ENCODE results near the gene ANTXR1.
"Not testable (repeated sequence)": the region's sequence is repeated elsewhere in the genome, so short reads cannot be mapped to it uniquely, and the experiment has no call there.

Gene ANTXR1

DNA sequence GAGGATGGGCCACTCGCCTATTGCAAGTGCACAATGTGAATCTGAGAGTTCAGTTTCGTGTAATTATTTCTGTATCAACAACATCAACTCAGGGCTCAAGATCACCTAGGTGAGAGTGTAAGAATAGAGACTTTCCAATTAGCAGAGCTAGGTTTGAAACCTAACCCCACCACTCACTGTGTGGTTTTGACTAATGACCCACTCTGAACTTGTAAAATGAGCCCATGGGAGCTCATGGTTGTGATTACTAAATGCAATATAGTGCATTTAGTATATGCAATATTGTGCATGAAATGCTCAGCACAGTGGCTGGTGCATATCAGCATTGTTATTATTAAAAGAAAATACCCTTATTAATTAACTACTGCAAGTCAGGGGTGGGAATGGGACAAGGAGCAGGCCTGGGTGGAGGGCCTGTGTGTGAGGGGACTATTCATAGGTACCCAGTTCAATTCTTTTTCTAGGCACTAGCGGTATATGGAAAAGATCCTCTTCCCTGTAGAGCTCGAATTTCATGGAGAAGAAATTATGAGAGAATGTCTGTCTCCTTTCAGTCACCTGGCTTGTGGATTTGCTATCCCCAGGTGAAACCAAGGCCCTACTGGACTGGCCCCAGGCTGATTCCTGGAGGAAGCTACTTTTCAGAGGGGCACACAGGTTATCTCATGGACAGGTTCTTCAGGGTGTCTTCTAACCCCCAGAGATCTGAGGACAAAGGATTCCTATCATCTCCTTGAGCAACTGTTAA is 204.5 kb downstream of the ANTXR1 start:
- no peak for FAIRE-seq
- TF ChIP-seq PAX5 (IDR thresholded peaks at IDR 0.05; ENCODE audit: insufficient read depth, low read length, severe bottlenecking) = no peak
- no peak for TF ChIP-seq TAF1 (IDR thresholded peaks at IDR 0.05; ENCODE audit: low read depth, low read length)
- DNase-seq (ENCODE audit: insufficient read length, low spot score) = no peak

DNA sequence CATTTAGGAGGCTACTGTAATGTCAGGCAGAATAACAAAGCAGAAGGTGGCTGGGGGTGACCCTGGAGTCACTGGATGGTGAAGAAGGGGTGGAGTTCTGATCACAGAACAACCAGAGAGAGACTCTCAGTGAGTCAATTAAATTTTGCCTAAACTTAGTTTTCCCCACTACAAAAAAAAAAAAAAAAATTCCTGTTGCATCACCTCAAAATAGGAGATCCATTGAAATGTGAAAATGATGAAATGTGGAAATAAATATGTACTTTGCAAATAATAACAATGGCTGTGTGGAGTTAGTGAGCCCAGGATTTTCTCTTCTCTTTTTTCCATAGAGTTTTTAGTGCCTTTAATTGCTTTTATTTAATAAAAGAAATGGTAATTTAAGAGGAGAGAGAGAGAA is 208.5 kb downstream of the ANTXR1 start:
- no peak for FAIRE-seq
- DNase-seq (ENCODE audit: insufficient read length, low spot score) = no peak
- no peak for TF ChIP-seq POLR2A (IDR thresholded peaks at IDR 0.05; ENCODE audit: low read depth, low read length)
- TF ChIP-seq PAX5 (IDR thresholded peaks at IDR 0.05; ENCODE audit: insufficient read depth, low read length, severe bottlenecking) = no peak
- no peak for TF ChIP-seq SPI1 (IDR thresholded peaks at IDR 0.05; ENCODE audit: low read depth, low read length)
- TF ChIP-seq TAF1 (IDR thresholded peaks at IDR 0.05; ENCODE audit: low read depth, low read length) = no peak
- TF ChIP-seq POLR2AphosphoS5 (IDR thresholded peaks at IDR 0.05; ENCODE audit: low read depth, low read length) = no peak
- no peak for TF ChIP-seq POU2F2 (IDR thresholded peaks at IDR 0.05; ENCODE audit: low read depth, low read length)

DNA sequence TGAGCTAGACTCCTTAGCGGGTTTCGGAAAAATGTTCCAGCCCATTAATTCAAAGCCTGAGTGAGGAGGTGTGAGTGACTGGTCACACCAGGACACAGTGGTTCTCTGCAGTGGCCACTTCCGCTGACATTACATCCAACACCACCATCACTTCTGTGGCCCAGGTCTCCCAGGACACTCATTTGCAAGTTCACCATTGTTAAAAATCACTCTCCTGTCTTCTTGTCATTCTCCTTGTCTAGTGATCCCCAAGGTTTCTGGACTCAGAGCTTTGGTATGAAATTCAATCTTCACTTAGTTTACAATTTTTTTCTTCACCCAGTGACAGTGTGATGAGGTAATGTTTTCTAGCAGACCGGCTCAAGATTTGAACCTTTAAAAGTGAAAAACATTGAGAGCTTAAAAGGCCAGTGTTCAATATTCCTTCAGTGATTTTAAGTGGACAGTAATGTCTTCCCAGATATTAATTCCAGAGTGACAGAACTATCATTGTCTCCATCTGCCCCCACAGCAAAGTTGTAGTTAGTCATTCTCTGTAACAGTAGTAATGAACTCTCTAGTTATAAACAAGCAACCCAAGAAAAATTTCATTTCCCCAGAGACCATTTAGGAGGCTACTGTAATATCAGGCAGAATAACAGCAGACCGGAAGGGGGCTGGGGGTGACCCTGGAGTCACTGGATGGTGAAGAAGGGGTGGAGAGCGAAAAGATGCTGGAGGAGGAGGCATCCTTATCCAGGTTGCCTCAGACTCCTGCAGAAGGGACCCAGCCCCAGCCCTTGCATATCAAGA is 209.2 kb downstream of the ANTXR1 start:
- FAIRE-seq = no peak
- TF ChIP-seq POU2F2 (IDR thresholded peaks at IDR 0.05; ENCODE audit: low read depth, low read length) (no peak), PAX5 (IDR thresholded peaks at IDR 0.05; ENCODE audit: insufficient read depth, low read length, severe bottlenecking) (no peak), TAF1 (IDR thresholded peaks at IDR 0.05; ENCODE audit: low read depth, low read length) (no peak), POLR2A (IDR thresholded peaks at IDR 0.05; ENCODE audit: low read depth, low read length) (no peak), POLR2AphosphoS5 (IDR thresholded peaks at IDR 0.05; ENCODE audit: low read depth, low read length) (no peak), SPI1 (IDR thresholded peaks at IDR 0.05; ENCODE audit: low read depth, low read length) (no peak)
- no peak for DNase-seq (ENCODE audit: insufficient read length, low spot score)

DNA sequence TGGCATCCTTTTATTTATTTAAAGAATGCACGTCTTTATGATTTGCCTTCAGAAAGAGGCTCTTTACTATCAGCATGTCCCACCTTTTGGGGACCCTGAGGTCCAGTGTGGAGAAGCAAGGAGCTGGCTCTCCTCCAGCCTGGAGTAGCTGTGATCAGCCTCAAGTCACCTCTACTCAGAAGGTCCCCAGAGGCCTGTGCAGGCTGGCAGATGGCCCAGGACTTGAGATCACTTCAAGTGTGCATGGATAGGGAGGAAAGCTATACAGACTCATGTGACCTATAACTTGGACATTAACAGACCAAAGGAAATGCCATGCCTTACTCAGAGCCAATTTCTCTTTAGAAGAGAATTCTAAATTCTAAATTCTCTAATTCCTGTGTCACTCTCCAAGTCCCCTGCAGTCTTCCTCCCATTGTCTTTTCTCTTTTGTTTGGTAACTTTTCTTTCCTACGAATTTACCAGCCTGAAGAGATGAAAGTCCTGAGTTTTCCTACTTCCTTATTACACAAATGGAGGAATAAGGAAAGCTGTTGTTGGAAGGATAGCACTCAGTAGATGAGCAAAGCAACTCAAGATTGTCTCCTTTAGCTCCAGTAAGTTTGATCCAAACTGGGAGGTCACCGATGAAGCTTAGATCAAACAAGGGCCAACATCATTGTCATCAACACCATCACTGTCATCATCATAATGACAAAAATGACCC is 210.1 kb downstream of the ANTXR1 start:
- FAIRE-seq = no peak
- DNase-seq (ENCODE audit: insufficient read length, low spot score) = no peak
- TF ChIP-seq PAX5 (IDR thresholded peaks at IDR 0.05; ENCODE audit: insufficient read depth, low read length, severe bottlenecking) = no peak
- TF ChIP-seq POLR2A (IDR thresholded peaks at IDR 0.05; ENCODE audit: low read depth, low read length) = no peak
- TF ChIP-seq POU2F2 (IDR thresholded peaks at IDR 0.05; ENCODE audit: low read depth, low read length) = no peak
- no peak for TF ChIP-seq TAF1 (IDR thresholded peaks at IDR 0.05; ENCODE audit: low read depth, low read length)
- no peak for TF ChIP-seq SPI1 (IDR thresholded peaks at IDR 0.05; ENCODE audit: low read depth, low read length)
- TF ChIP-seq POLR2AphosphoS5 (IDR thresholded peaks at IDR 0.05; ENCODE audit: low read depth, low read length) = no peak

DNA sequence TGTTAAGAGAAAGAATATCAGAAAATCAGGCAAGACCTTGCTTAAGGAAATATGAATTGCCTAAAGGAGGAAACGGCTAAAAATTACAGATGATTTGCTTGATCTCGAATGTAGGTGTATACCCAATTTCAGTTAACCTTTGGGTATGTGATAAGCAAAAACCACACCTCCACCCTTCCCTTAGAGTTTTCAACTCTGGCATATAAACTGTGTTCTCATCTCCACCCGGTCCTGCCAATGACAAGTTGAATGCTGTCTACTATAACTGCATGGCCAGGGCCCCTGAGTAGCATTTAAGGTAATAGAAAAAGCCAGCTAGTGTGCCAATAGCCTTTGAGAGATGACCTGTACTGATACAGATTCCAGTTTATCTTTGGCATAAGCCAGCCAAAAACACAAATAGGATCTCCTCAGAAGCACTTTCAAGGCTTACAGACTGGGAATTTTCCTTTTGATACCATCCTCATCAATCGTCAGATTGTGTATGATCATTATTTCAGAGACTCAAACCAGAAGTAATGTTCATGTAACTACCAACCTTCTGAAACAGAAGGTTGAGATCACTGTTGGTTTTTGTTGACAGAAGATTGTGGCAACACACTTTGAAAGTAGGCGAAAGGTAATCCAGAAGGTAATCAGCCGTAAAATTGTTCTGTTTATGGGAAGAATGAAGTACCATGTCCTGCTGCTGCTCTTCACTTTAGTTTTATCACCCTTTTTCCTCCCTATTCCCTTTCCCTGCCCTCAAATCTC is 211.0 kb downstream of the ANTXR1 start:
- no peak for TF ChIP-seq POLR2A (IDR thresholded peaks at IDR 0.05; ENCODE audit: low read depth, low read length)
- no peak for TF ChIP-seq POLR2AphosphoS5 (IDR thresholded peaks at IDR 0.05; ENCODE audit: low read depth, low read length)
- TF ChIP-seq SPI1 (IDR thresholded peaks at IDR 0.05; ENCODE audit: low read depth, low read length) = no peak
- TF ChIP-seq POU2F2 (IDR thresholded peaks at IDR 0.05; ENCODE audit: low read depth, low read length) = no peak
- TF ChIP-seq TAF1 (IDR thresholded peaks at IDR 0.05; ENCODE audit: low read depth, low read length) = no peak
- no peak for TF ChIP-seq PAX5 (IDR thresholded peaks at IDR 0.05; ENCODE audit: insufficient read depth, low read length, severe bottlenecking)
- no peak for FAIRE-seq
- no peak for DNase-seq (ENCODE audit: insufficient read length, low spot score)

DNA sequence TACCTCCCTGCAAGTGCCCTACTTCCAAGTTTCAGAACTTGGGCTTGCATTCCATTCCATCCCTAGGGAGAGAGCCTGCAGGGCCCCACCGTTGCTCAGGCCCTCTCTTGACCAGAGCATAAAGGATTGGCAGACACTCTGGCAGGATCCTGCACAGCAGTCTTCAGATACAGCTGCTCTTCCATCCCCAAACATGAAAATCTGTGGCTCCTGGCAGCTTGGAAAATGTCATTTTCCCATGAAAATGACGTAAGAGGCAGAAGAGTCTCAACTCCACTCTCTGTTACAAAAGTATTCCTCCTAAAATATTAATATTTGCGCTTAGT is 211.5 kb downstream of the ANTXR1 start:
- no peak for FAIRE-seq
- no peak for DNase-seq (ENCODE audit: insufficient read length, low spot score)
- TF ChIP-seq TAF1 (IDR thresholded peaks at IDR 0.05; ENCODE audit: low read depth, low read length) (no peak), POLR2AphosphoS5 (IDR thresholded peaks at IDR 0.05; ENCODE audit: low read depth, low read length) (no peak), PAX5 (IDR thresholded peaks at IDR 0.05; ENCODE audit: insufficient read depth, low read length, severe bottlenecking) (no peak), POU2F2 (IDR thresholded peaks at IDR 0.05; ENCODE audit: low read depth, low read length) (no peak)

DNA sequence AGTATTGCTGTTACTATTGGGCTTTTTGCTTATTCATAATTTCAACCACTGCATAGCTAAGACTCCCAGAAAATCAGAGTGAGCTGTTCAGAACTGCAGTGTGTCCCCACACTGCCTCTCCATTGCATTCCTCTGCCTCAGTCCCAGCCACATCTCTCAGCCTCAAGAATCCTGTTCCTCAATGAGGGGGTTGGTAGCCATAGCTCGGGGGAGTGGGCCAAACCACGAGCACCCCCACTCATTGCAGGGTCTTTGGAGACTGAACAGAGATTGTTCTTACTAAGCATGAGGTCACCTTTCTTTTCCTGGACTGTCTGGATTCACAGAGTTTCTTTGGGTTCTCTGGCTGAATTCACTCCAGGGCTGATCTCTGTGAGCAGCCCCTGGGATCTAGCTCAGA is 213.0 kb downstream of the ANTXR1 start:
- TF ChIP-seq PAX5 (IDR thresholded peaks at IDR 0.05; ENCODE audit: insufficient read depth, low read length, severe bottlenecking) (no peak), TAF1 (IDR thresholded peaks at IDR 0.05; ENCODE audit: low read depth, low read length) (no peak), POLR2A (IDR thresholded peaks at IDR 0.05; ENCODE audit: low read depth, low read length) (no peak), POLR2AphosphoS5 (IDR thresholded peaks at IDR 0.05; ENCODE audit: low read depth, low read length) (no peak), SPI1 (IDR thresholded peaks at IDR 0.05; ENCODE audit: low read depth, low read length) (no peak), POU2F2 (IDR thresholded peaks at IDR 0.05; ENCODE audit: low read depth, low read length) (no peak)
- DNase-seq (ENCODE audit: insufficient read length, low spot score) (no peak), FAIRE-seq (no peak)

DNA sequence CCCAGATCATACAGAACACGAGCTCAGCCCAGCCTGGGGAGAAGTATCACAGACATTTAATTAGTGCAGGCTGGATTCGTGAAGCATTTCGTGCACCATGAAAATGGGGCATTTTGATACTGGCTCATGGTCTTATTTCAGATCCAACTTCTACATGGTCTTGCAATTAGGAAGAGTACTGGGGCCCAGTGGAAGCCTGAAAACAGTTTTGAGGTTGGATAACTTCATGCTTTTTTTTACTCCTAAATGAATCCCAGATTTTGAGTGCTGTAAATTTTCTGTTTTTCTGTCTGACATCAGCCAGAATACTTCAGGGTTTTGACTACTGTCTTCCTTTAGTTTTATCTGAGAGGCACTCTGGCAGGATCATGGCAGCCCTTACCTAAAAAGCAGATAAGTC is 213.9 kb downstream of the ANTXR1 start:
- FAIRE-seq = no peak

DNA sequence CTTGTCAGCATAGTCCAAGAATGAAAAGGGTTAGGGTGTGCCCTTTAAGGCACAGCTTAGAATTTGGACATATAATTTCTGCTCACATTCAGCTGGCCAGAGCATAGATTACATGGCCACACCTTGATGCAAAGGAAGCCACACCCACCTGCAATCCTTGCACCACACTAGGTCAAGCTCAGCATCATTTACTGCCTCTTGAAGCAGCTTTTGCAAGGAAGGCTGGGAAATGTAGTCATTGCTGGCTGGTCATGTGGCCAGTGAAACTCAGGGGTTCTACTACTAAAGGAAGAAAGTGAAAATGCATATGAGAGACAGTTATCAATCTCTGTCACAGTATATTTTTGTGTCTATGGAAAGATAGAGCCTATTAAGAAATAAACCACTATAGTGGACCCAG is 214.7 kb downstream of the ANTXR1 start:
- no peak for FAIRE-seq

More for the DNA sequence above, 213.9 kb downstream of the ANTXR1 start:
- no peak for TF ChIP-seq SPI1 (IDR thresholded peaks at IDR 0.05; ENCODE audit: low read depth, low read length)
- no peak for TF ChIP-seq PAX5 (IDR thresholded peaks at IDR 0.05; ENCODE audit: insufficient read depth, low read length, severe bottlenecking)
- no peak for TF ChIP-seq POU2F2 (IDR thresholded peaks at IDR 0.05; ENCODE audit: low read depth, low read length)
- no peak for TF ChIP-seq TAF1 (IDR thresholded peaks at IDR 0.05; ENCODE audit: low read depth, low read length)
- no peak for TF ChIP-seq POLR2A (IDR thresholded peaks at IDR 0.05; ENCODE audit: low read depth, low read length)
- TF ChIP-seq POLR2AphosphoS5 (IDR thresholded peaks at IDR 0.05; ENCODE audit: low read depth, low read length) = no peak
- DNase-seq (ENCODE audit: insufficient read length, low spot score) = no peak

DNA sequence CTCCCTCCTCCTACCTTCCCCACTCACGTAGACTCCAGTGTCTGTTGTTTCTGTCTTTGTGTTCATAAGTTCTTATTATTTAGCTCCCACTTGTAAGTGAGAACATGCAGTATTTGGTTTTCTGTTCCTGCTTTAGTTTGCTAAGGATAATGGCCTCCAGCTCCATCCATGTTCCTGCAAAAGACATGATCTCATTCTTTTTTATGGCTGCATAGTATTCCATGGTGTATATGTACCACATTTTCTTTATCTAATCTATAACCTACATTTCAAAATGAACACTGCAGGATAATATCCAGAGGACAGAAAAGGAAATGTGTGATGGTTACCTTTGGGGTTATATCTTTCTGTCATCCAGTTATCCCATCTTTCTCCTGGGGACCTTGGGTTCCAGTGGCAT is 218.0 kb downstream of the ANTXR1 start:
- FAIRE-seq; DNase-seq (ENCODE audit: insufficient read length, low spot score): not testable (repeated sequence)

More for the DNA sequence above, 214.7 kb downstream of the ANTXR1 start:
- TF ChIP-seq POLR2A (IDR thresholded peaks at IDR 0.05; ENCODE audit: low read depth, low read length) (no peak), POLR2AphosphoS5 (IDR thresholded peaks at IDR 0.05; ENCODE audit: low read depth, low read length) (no peak), TAF1 (IDR thresholded peaks at IDR 0.05; ENCODE audit: low read depth, low read length) (no peak), PAX5 (IDR thresholded peaks at IDR 0.05; ENCODE audit: insufficient read depth, low read length, severe bottlenecking) (no peak), POU2F2 (IDR thresholded peaks at IDR 0.05; ENCODE audit: low read depth, low read length) (no peak), SPI1 (IDR thresholded peaks at IDR 0.05; ENCODE audit: low read depth, low read length) (no peak)
- DNase-seq (ENCODE audit: insufficient read length, low spot score) = no peak
